K562 (cell line): ENCODE results near the gene CHMP1A. TPM values are rescaled to one million over a fixed set of nuclear protein-coding genes. Genes with fewer than 3 reads are reported as not detected.

Experiments used
- CCAR2 ChIP-seq: fragments of 200-400 bp; formaldehyde crosslinking; IDR thresholded peaks from 2 replicates; pipeline ENCODE4 v1.6.1; 2017; ENCODE audit warnings: mild to moderate bottlenecking, low read depth, low read length
- CHAMP1 ChIP-seq: fragments of 450-650 bp; IDR thresholded peaks from 2 replicates; pipeline ENCODE4 v1.6.1; 2016; ENCODE audit warnings: mild to moderate bottlenecking
- CHD1 ChIP-seq: fragments of 200-600 bp; sonication (generic); IDR thresholded peaks from one replicate; pipeline ENCODE4 v1.6.1; 2012; ENCODE audit warnings: mild to moderate bottlenecking, moderate library complexity, low read length, inconsistent platforms
- CHD7 ChIP-seq: fragments of 200-600 bp; sonication (generic); IDR thresholded peaks from one replicate; pipeline ENCODE4 v1.6.1; 2012; ENCODE audit warnings: mild to moderate bottlenecking, low read depth, low read length, inconsistent platforms
- GATAD2B ChIP-seq: fragments of 450-650 bp; IDR thresholded peaks from 2 replicates; pipeline ENCODE4 v1.6.1; 2017; ENCODE audit warnings: mild to moderate bottlenecking, borderline replicate concordance
- ILK ChIP-seq: fragments of 450-650 bp; IDR thresholded peaks from 2 replicates; pipeline ENCODE4 v1.6.1; 2016; ENCODE audit warnings: missing genetic modification characterization, low read depth, mild to moderate bottlenecking, missing compliant biosample characterization, moderate library complexity, borderline replicate concordance
- NONO ChIP-seq, 2 experiments: fragments of 200-400 bp in 1 of 2; fragments of 450-650 bp in 1 of 2; formaldehyde crosslinking in 1 of 2; IDR thresholded peaks; 2 replicates each; pipeline ENCODE4 v1.6.1; 2017; ENCODE audit warnings: low read depth in 2 of 2, mild to moderate bottlenecking in 2 of 2, moderate library complexity in 2 of 2, low read length in 1 of 2
- POLR2H ChIP-seq: IDR thresholded peaks from 2 replicates; pipeline ENCODE4 v1.6.1; 2016; ENCODE audit warnings: missing genetic modification characterization, low read depth, mild to moderate bottlenecking, control low read depth, missing compliant biosample characterization, moderate library complexity
- PTBP1 ChIP-seq: fragments of 200-400 bp; formaldehyde crosslinking; IDR thresholded peaks from 2 replicates; pipeline ENCODE4 v1.6.1; 2017; ENCODE audit warnings: low read depth, low read length
- RB1 ChIP-seq: fragments of 450-650 bp; IDR thresholded peaks from 2 replicates; pipeline ENCODE4 v1.6.1; 2017; ENCODE audit warnings: low read depth, mild to moderate bottlenecking
- RBM14 ChIP-seq: fragments of 200-400 bp; formaldehyde crosslinking; IDR thresholded peaks from 2 replicates; pipeline ENCODE4 v1.6.1; 2018; ENCODE audit warnings: low read depth, mild to moderate bottlenecking, low read length, moderate library complexity, borderline replicate concordance; ENCODE audit not compliant: insufficient read depth
- SREBF1 ChIP-seq: fragments of 150-350 bp; IDR thresholded peaks from 2 replicates; pipeline ENCODE4 v1.6.1; 2014; ENCODE audit warnings: antibody characterized with exemption, low read depth, low read length, borderline replicate concordance
- polyA plus RNA-seq, 8 experiments: library from polyadenylated mRNA; depleted of rRNA in 4 of 8; stranded (reverse) in 5 of 8; unstranded in 3 of 8; fragments of >200 nt; fragmentation: Nextera tagmentation in 2 of 8; fragmentation: Illumina TruSeq in 1 of 8; extraction: Ambion mirVana in 2 of 8; extraction: Trizol in 1 of 8; gene quantifications; 2 replicates each; pipeline versions ENCODE4 v1.2.1 to v1.2.3, GENCODE V29; 2011 to 2014; ENCODE audit warnings: inconsistent platforms in 1 of 8, missing spikeins in 1 of 8
- total RNA-seq, 7 experiments: library from RNA; depleted of rRNA in 6 of 7; stranded (reverse); fragments of >200 nt in 6 of 7; fragmentation: Illumina TruSeq in 2 of 7; extraction: Trizol in 2 of 7; gene quantifications; 2 replicates each; pipeline versions ENCODE4 v1.2.1 to v1.2.3, GENCODE V29; 2011 to 2021; ENCODE audit warnings: low replicate concordance in 1 of 7
- TF ChIP-seq, protein P1 (sequence below), 2 experiments: fragments of 450-650 bp in 1 of 2; sonication (generic) in 1 of 2; formaldehyde crosslinking in 1 of 2; IDR thresholded peaks in 1 of 2; conservative IDR thresholded peaks in 1 of 2; 2 replicates each; pipeline versions ENCODE4 v1.6.1 to v1.8.1; 2016 to 2023; ENCODE audit warnings: mild to moderate bottlenecking in 2 of 2, moderate library complexity in 2 of 2, inconsistent platforms in 1 of 2, missing genetic modification reagents in 1 of 2

Gene CHMP1A
- total and polyA plus RNA-seq, 9 of the 15 experiments (the other 6 are each of a cell fraction or from before 2014, with no cell fraction given) = 0.83 to 79.9 (median 45.2) TPM

GRCh38 chr16:89599451-89599858 lies 58.1 kb downstream of the CHMP1A start (continued):
- no peak for TF ChIP-seq CHD7
- TF ChIP-seq ILK (tag) = no peak
- TF ChIP-seq SREBF1 = no peak
- TF ChIP-seq POLR2H = no peak
- TF ChIP-seq RBM14 = no peak
- no peak for TF ChIP-seq NONO (IDR thresholded peaks at IDR 0.05; ENCODE audit: low read depth in 2 of 2, low read length in 1 of 2)
- TF ChIP-seq PTBP1 = no peak
- TF ChIP-seq CHAMP1 = no peak
- TF ChIP-seq, protein P1, sequence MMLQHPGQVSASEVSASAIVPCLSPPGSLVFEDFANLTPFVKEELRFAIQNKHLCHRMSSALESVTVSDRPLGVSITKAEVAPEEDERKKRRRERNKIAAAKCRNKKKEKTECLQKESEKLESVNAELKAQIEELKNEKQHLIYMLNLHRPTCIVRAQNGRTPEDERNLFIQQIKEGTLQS (IDR thresholded peaks at IDR 0.05) = no peak
- TF ChIP-seq, protein P1 (CRISPR knock-in tag; conservative IDR thresholded peaks at IDR 0.05) = no peak
- peak; percentile 56; the same call in 1 of the 2 replicates for TF ChIP-seq RB1
- TF ChIP-seq CHD1 = no peak
- TF ChIP-seq GATAD2B = no peak
- TF ChIP-seq CCAR2 = no peak
